Measurements from ENCODE around the gene STRN4. TPM values are rescaled to one million over a fixed set of nuclear protein-coding genes. Genes with fewer than 3 reads are reported as not detected.
A peak's percentile ranks its signal among the peaks of the same experiment; 100 is the strongest.

The STRN4 gene
- total RNA-seq, 3 donors from 2014 or later (not counting 1 experiment from before 2014, with no cell fraction given): 125 to 152 (median 125) TPM

GRCh38 chr19:46732966-46733689 is 13.1 kb downstream of the STRN4 start:
- intact Hi-C loops (cut with micrococcal nuclease): no loop called here
- no peaks in the 10 kb centered on the region for H3K9me3 ChIP-seq (ENCODE audit: control insufficient read depth, insufficient read depth, low read length)
- no peaks in the 10 kb centered on the region for H3K27me3 ChIP-seq (ENCODE audit: control insufficient read depth, insufficient read depth, low read length)
- 93% methylated on average over 23 of the region's 23 CpGs for WGBS (ENCODE audit: insufficient coverage)
- DNase-seq (no peak), ATAC-seq (no peak)
- Mint-ChIP-seq H3K4me1 (peaks cover 12 to 32% of the 10 kb centered on the region in 2 donors), H3K4me3 (no peak overlapping the region), H3K9me3 (no peaks in the 10 kb centered on the region), H3K27ac (no peak overlapping the region), H3K27me3 (ENCODE audit: low read depth in 2 of 2) (no peaks in the 10 kb centered on the region), H3K36me3 (no peaks in the 10 kb centered on the region)
- TF ChIP-seq CTCF (IDR thresholded peaks at IDR 0.05): no peak
- H3K36me3 ChIP-seq (ENCODE audit: control insufficient read depth, insufficient read depth, low read length): peaks cover 60% of the 10 kb centered on the region
- H3K4me1 ChIP-seq (ENCODE audit: control insufficient read depth, insufficient read depth, low read length): peaks cover 32% of the 10 kb centered on the region
- H3K4me3 ChIP-seq (ENCODE audit: low read length): no peak overlapping the region
- no peak overlapping the region for H3K27ac ChIP-seq (ENCODE audit: low read length)

- Histone ChIP-seq H3K4me1 (ENCODE audit: control insufficient read depth, insufficient read depth, low read length) (peaks cover 32% of the 10 kb centered on the region), H3K36me3 (ENCODE audit: control insufficient read depth, insufficient read depth, low read length) (peaks cover 60% of the 10 kb centered on the region), H3K9me3 (ENCODE audit: control insufficient read depth, insufficient read depth, low read length) (no peaks in the 10 kb centered on the region), H3K27me3 (ENCODE audit: control insufficient read depth, insufficient read depth, low read length) (no peaks in the 10 kb centered on the region), H3K27ac (ENCODE audit: low read length) (no peak overlapping the region), H3K4me3 (ENCODE audit: low read length) (no peak overlapping the region)
- WGBS (ENCODE audit: insufficient coverage): 92% methylated on average over 28 of the region's 28 CpGs
- DNase-seq: no peak
- Mint-ChIP-seq H3K27ac (peak overlapping the region; percentile 43 to 73), H3K36me3 (no peaks in the 10 kb centered on the region), H3K4me3 (no peak overlapping the region), H3K27me3 (ENCODE audit: low read depth in 2 of 2) (no peaks in the 10 kb centered on the region), H3K4me1 (peaks cover 12 to 29% of the 10 kb centered on the region in 2 donors), H3K9me3 (no peaks in the 10 kb centered on the region)
- intact Hi-C loops (cut with micrococcal nuclease): no loop called here
- ATAC-seq: no peak
- no peak for TF ChIP-seq CTCF (IDR thresholded peaks at IDR 0.05)
These were observed 13.9 kb downstream of the STRN4 start for GRCh38 chr19:46732172-46732938.

GRCh38 chr19:46731584-46731983 is 14.7 kb downstream of the STRN4 start:
- Histone ChIP-seq H3K36me3 (ENCODE audit: control insufficient read depth, insufficient read depth, low read length) (peaks cover 60% of the 10 kb centered on the region), H3K4me1 (ENCODE audit: control insufficient read depth, insufficient read depth, low read length) (peaks cover 32% of the 10 kb centered on the region), H3K9me3 (ENCODE audit: control insufficient read depth, insufficient read depth, low read length) (no peaks in the 10 kb centered on the region), H3K27ac (ENCODE audit: low read length) (no peak overlapping the region), H3K27me3 (ENCODE audit: control insufficient read depth, insufficient read depth, low read length) (no peaks in the 10 kb centered on the region), H3K4me3 (ENCODE audit: low read length) (no peak overlapping the region)
- no peaks in the 10 kb centered on the region for H3K27me3 Mint-ChIP-seq (ENCODE audit: low read depth in 2 of 2)
- H3K9me3 Mint-ChIP-seq: no peaks in the 10 kb centered on the region
- DNase-seq: no peak
- H3K4me3 Mint-ChIP-seq: no peak overlapping the region
- ATAC-seq: peak in 1 of 3 donors; percentile 35
- peak overlapping the region; percentile 43 to 73 for H3K27ac Mint-ChIP-seq
- intact Hi-C loops (cut with micrococcal nuclease): no loop called here
- peaks cover 12 to 29% of the 10 kb centered on the region in 2 donors for H3K4me1 Mint-ChIP-seq
- no peak for TF ChIP-seq CTCF (IDR thresholded peaks at IDR 0.05)
- H3K36me3 Mint-ChIP-seq: no peaks in the 10 kb centered on the region
- 60% methylated on average over 14 of the region's 14 CpGs for WGBS (ENCODE audit: insufficient coverage)

Measured in natural killer cell (primary cell).